Raji (cell line): ENCODE measurements around the gene UBL5.

ENCODE experiments used
- POLR2A ChIP-seq: IDR thresholded peaks from 2 replicates; pipeline ENCODE4 v1.6.1; 2011; ENCODE audit warnings: low read depth, low read length, control low read depth; ENCODE audit not compliant: insufficient read depth

UBL5 gene

DNA sequence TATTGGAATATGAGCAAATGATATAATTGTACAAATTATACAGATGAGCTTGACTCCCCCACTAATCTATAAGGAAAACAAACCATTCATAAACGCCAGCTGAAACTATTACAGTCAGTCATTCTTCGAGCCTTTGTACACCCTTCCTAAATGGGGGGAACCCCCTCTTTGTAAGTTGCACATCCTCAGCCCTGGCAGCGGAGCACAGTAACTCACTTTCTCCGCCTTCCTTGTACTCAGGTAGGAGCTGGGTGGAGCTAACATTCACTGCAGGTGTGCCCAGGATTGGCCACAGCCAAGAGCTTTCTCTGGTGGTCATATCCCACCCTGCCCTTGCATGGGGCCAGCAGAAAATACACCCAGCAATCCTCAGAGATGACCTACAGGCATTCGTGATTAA, 36.0 kb downstream of the UBL5 start:
- TF ChIP-seq POLR2A = no peak

DNA sequence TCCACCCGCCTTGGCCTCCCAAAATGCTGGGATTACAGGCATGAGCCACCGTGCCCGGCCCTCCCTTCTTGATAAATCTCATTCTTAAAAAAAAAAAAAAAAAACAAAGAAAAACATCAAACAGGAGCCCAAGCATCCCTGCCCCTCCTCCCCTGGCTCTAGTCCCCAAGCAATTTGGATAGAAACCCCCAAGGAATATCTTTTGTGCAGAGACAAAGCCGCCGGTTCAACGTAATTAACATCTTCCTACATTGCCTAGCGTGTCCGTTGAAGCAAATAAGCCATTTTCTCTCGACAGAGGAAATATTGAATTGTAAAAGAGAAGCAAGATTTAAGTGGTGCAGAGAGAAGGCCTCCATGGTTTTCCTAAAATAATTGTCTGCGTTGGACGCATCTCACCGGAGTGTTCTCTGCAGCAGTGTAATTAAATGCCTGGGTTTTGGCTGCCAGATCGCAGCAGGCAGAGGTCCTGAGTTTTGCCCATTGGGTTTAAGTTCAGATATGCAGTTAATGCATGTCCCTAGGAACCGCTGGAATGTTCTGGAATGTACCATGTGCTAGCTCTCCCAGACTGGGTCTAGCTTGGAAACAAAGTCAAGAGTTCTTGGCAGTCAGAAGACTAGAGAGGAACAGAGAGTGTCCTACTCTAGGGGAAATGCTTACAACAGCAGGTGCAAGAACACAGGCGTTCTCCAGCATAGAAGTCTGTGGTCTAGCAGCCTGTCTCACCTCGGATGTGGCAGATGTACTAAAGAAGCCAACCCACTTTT, 38.2 kb downstream of the UBL5 start:
- no peak for TF ChIP-seq POLR2A

DNA sequence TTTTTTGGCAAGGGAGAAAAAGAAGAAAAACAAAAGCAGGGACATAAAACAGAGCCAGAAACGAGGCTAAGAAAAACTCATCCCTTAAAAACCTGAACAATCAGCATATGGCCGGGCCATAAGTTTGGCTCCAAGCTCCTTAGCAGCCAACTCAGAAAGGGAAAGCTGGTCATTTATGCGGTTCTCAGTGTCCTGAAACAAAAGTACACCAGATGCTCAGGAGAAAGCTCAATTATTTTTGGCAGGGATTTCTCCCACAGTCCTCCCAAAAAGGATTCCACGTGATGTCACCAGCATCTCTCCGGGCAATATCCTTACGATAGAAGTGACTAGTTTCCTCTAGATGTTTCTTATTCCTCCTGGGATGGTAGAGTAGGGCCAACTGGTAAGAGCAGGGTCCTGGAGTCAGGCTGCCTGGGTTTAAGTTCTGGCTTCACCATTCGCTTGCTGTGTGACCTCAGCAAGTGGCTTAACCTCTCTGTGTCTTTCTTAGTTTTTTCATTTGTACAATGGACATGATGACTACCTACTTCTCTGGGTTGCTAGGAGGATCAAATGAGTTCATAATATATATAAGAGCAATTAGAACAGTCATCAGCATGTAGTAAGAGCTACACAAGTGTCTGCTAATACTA, 41.4 kb downstream of the UBL5 start:
- TF ChIP-seq POLR2A = no peak

DNA sequence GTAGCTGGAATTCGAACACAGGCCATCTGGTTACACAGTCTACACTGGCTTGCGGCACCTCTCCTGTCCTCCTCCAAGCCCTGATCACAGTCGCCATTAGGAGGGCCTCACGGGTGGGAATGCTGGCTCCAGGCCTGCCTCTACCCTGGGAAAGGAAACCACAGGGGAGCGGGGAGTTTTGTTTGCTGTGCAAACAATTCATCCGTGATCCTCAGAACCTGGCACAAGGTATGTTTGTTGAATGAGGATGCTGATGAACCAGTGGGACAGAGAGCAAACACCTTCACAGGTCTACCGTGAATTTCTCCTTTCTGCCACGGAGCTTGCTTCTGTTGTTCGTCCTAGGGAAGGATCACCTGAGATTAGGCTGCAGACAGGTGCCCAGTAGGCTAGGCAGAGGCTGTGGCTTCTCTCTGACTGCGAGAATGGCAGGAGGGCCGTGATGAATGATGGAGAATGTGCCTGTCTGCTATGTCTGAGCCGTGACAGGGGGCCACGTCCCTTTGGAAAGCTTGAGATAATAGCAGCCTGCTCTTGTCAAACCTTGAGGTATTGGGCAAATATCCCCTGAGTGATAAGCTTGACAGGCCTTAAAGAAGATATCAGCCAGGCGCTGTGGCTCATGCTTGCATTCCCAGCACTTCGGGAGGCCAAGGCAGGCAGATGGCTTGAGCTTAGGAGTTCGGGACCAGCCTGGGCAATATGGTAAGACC, 44.1 kb downstream of the UBL5 start:
- no peak for TF ChIP-seq POLR2A

DNA sequence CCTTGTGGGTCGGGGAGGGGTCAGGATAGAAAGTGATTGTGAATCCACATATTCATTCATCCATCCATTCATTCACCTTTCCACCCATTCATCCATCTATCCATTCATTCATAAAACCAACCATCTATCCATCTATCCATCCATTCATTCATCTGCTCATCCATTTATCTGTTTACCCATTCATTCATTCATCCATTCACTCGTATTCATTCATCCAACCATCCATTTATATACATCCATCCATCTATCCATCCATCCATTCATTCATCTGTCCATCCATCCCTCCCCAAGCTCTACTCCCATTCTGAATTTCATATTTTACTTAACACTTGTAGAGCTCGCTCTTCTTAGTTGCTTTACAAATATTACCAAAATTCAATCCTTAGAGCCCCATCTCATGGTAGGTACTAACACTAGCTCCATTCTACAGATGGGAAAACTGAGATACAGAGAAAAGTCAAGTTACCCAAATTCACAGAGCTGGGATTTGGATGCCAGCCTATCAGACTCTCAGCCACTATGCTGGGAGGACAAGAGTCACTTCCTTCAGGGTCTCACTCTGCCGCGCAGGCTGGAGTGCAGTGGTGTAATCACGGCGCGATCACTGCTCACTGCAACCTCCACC, 45.0 kb downstream of the UBL5 start:
- TF ChIP-seq POLR2A = no peak

DNA sequence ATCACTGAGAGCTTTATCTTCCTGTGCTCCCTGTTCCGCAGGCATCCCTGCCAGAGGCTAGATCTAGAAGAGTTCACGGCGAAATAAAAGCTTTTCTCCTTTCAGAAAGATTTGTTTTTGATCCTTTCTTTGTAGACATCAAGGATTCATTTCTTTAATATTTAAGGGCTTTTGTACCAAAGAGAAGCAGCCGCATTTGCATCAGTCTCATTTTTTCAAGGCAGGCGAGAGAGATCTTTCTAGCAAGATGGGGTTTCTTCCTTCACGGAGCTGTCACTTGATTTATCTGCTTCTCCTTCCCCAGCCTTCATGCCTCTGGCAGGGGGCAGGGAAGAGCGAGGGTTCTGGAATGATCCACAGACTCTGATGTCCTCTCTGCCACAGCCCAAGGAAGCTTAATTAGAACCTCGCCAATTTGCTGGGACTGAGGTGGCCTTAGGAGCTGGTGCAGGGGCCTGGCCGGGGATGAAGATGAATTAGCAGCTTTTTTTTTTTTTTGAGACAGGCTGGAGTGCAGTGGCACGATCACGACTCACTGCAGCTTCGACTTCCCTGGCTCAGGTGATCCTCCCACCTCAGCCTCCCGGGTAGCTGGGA, 47.4 kb downstream of the UBL5 start:
- TF ChIP-seq POLR2A = no peak

GRCh38 chr19:9875796-9876195, 48.1 kb downstream of the UBL5 start:
- TF ChIP-seq POLR2A = no peak

DNA sequence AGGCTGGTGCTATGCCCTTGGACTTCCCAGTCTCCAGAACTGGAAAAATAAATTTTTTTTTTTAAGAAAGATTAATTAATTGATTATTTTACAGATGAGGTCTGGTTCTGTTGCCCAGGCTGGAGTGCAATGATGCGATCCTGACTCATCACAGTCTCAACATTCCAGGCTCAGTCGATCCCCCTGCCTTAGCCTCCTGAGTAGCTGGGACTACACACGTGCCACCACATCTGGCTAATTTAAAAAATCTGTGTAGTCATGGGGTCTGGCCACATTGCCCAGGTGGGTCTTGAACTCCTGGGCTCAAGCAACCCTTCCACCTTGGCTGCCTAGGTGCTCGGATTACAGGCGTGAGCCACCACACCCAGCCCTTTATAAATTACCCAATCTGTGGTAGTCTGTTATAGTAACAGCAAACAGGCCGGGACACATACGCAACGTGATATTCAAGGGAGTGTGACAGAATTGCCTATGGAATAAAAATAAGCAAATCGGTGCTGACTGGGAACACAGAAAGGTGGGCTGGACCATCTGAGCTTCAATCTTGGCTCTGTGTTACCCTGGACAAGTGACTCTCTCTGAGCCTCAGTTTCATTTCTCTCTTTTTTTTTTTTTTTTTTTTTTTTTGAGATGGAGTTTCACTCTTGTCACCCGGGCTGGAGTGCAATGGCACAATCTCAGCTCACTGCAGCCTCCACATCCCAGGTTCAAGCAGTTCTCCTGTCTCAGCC, 50.2 kb downstream of the UBL5 start:
- no peak for TF ChIP-seq POLR2A

GRCh38 chr19:9878511-9879196, 50.9 kb downstream of the UBL5 start:
- no peak for TF ChIP-seq POLR2A
